Mammary epithelial cell (primary cell): ENCODE measurements around the gene EXOC6B.

Experiments
- CTCF ChIP-seq, 2 donors: IDR thresholded peaks in 1 of 2; conservative IDR thresholded peaks in 1 of 2; 2 replicates each; pipeline ENCODE4 v1.5.1; 2011 to 2012; ENCODE audit warnings: inconsistent platforms in 2 of 2, low read length in 2 of 2, mild to moderate bottlenecking in 2 of 2, control low read depth in 1 of 2, low read depth in 1 of 2; ENCODE audit not compliant: insufficient read depth in 1 of 2; ENCODE audit errors: extremely low read depth in 1 of 2
- EZH2 ChIP-seq: IDR thresholded peaks from 2 replicates; pipeline ENCODE4 v1.6.1; 2012; ENCODE audit warnings: low read length, inconsistent platforms, borderline replicate concordance

DNA sequence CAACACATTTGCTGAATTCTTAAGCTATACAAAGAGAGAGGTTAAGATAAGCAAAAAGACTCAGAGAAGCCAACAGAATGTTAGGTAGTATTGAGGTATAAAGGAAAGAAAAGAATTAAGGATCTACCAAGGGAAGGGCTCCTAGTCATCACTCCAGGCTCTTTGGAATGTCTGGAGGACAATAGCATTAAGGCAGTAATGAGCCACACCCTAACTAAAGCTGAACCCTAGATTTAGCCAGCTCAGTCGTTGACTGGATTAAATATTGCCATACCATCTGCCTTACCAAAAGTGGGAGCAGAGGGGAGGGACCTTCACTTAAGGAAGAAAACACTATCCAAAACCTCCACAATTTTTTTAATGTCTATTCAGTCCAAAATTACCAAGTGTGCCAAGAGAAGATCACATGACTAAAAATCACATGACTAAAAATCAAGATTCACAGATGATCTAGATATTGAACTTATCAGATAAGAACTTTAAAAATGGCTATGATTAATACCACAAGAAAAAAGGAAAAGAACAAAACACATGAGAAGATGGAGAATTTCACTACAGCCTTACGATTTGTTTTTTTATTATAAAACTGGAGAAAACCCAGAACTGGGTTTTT, 59.7 kb downstream of the EXOC6B start:
- no peak for TF ChIP-seq CTCF (conservative IDR thresholded peaks at IDR 0.05 in 1 of 2, IDR thresholded peaks at IDR 0.05 in 1 of 2; ENCODE audit: extremely low read depth in 1 of 2, insufficient read depth in 1 of 2, low read depth in 1 of 2, low read length in 2 of 2)
- TF ChIP-seq EZH2 = no peak
